ENCODE measurements around the gene MAML3. TPM values are rescaled to one million over a fixed set of nuclear protein-coding genes. Genes with fewer than 3 reads are reported as not detected.
A peak's percentile ranks its signal among the peaks of the same experiment; 100 is the strongest.

The MAML3 gene
- total RNA-seq, 2 donors from 2014 or later = 29.2 to 32.2 TPM

DNA sequence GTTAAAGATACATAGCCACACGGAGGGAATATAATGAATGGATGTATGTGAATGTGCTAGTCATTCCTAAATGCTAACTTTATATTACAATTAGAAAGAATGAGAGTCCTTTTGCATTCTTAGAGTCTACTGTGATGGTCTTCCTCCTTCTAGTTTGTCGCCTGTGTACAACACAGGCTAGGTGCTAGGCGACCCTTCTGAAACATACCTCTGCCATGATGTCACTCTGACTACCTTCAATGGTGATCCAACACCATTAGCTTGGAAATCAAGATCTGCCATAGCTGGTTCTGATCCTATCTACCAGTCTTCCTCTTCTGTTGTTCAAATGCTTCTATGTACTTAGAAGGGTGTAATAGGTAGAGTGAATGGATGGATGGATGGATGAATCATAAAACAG lies 337.1 kb downstream of the MAML3 start:
- Mint-ChIP-seq H3K27me3 (ENCODE audit: insufficient read depth) (no peaks in the 10 kb centered on the region), H3K27ac (peak overlapping the region; percentile 96), H3K4me1 (peaks cover 76% of the 10 kb centered on the region), H3K9me3 (peaks cover 9% of the 10 kb centered on the region), H3K36me3 (ENCODE audit: low read depth) (peaks cover 14% of the 10 kb centered on the region), H3K4me3 (peak overlapping the region; percentile 42)
- Histone ChIP-seq H3K9me3 (ENCODE audit: control insufficient read depth, low read length) (peaks cover 18% of the 10 kb centered on the region), H3K27me3 (ENCODE audit: control insufficient read depth, insufficient read depth, low read length, poor library complexity, severe bottlenecking) (no peaks in the 10 kb centered on the region), H3K4me1 (ENCODE audit: control insufficient read depth, insufficient read depth, low read length) (peaks cover 36% of the 10 kb centered on the region), H3K9ac (ENCODE audit: extremely low read depth, low read length, poor library complexity, severe bottlenecking) (peak overlapping the region; percentile 80), H3K4me3 (ENCODE audit: low read length) (peak overlapping the region; percentile 65), H3K27ac (ENCODE audit: low read depth, low read length) (peak overlapping the region; percentile 99), H3K36me3 (ENCODE audit: control insufficient read depth, insufficient read depth, low read length) (peaks cover 22% of the 10 kb centered on the region)
- TF ChIP-seq, protein P1, sequence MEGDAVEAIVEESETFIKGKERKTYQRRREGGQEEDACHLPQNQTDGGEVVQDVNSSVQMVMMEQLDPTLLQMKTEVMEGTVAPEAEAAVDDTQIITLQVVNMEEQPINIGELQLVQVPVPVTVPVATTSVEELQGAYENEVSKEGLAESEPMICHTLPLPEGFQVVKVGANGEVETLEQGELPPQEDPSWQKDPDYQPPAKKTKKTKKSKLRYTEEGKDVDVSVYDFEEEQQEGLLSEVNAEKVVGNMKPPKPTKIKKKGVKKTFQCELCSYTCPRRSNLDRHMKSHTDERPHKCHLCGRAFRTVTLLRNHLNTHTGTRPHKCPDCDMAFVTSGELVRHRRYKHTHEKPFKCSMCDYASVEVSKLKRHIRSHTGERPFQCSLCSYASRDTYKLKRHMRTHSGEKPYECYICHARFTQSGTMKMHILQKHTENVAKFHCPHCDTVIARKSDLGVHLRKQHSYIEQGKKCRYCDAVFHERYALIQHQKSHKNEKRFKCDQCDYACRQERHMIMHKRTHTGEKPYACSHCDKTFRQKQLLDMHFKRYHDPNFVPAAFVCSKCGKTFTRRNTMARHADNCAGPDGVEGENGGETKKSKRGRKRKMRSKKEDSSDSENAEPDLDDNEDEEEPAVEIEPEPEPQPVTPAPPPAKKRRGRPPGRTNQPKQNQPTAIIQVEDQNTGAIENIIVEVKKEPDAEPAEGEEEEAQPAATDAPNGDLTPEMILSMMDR (conservative IDR thresholded peaks at IDR 0.05) = no peak
- DNase-seq = no peak
- WGBS, 2 experiments (ENCODE audit: insufficient coverage in 1 of 2, insufficient read length in 1 of 2) = 75 to 86% methylated on average over 2 to 3 of the region's 3 CpGs

DNA sequence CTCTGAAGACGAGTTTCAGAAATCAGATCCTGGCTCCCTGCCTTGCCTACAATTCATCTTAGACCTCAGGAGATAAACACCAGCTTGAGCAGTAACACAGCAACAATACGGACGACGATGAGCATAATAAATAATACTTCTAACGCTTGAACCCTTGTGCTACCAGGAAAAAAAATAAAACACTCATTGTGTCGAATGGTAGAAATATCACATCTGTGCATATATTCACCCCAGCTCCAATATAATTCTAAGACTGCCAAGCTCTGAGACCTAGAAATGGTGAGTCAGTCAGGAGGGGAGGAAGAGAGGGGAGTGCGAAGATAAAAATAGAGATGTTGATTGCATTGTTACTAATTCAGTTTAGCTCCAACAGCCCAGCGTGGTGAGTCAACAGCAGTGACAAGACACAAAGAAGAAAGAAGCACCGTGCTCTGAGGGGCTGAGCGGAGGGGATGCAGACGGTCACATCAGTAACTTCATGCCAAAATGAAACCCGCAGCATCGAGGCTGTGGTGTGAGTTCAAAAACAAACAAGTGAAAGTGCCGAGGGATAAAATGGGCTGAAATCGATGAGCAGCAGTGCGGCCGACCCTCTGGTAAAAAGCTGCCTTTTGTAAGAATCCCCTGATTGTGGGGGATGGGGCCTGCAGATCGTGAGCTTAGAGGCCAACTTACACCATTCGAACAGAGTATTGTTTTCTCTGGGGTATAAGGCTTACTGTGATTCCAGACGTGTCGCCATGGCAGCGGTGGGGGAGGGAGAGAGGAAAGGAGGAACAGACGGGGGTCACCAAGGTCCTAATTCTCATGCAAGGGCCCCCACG lies 338.0 kb downstream of the MAML3 start:
- peak overlapping the region; percentile 99 for H3K27ac ChIP-seq (ENCODE audit: low read depth, low read length)
- H3K36me3 ChIP-seq (ENCODE audit: control insufficient read depth, insufficient read depth, low read length) = peaks cover 23% of the 10 kb centered on the region
- no peaks in the 10 kb centered on the region for H3K27me3 ChIP-seq (ENCODE audit: control insufficient read depth, insufficient read depth, low read length, poor library complexity, severe bottlenecking)
- Mint-ChIP-seq H3K4me1 (peaks cover 76% of the 10 kb centered on the region), H3K27me3 (ENCODE audit: insufficient read depth) (no peaks in the 10 kb centered on the region), H3K27ac (peak overlapping the region; percentile 96), H3K36me3 (ENCODE audit: low read depth) (peaks cover 14% of the 10 kb centered on the region), H3K9me3 (peaks cover 8% of the 10 kb centered on the region), H3K4me3 (peak overlapping the region; percentile 42)
- H3K4me3 ChIP-seq (ENCODE audit: low read length) = peak overlapping the region; percentile 65
- H3K4me1 ChIP-seq (ENCODE audit: control insufficient read depth, insufficient read depth, low read length) = peaks cover 36% of the 10 kb centered on the region
- 4 to 7% methylated on average over 18 to 24 of the region's 24 CpGs for WGBS, 2 experiments (ENCODE audit: insufficient coverage in 1 of 2, insufficient read length in 1 of 2)
- TF ChIP-seq, protein P1 (conservative IDR thresholded peaks at IDR 0.05) = no peak
- H3K9ac ChIP-seq (ENCODE audit: extremely low read depth, low read length, poor library complexity, severe bottlenecking) = peak overlapping the region; percentile 80
- peaks cover 18% of the 10 kb centered on the region for H3K9me3 ChIP-seq (ENCODE audit: control insufficient read depth, low read length)
- peak; percentile 86 for DNase-seq

DNA sequence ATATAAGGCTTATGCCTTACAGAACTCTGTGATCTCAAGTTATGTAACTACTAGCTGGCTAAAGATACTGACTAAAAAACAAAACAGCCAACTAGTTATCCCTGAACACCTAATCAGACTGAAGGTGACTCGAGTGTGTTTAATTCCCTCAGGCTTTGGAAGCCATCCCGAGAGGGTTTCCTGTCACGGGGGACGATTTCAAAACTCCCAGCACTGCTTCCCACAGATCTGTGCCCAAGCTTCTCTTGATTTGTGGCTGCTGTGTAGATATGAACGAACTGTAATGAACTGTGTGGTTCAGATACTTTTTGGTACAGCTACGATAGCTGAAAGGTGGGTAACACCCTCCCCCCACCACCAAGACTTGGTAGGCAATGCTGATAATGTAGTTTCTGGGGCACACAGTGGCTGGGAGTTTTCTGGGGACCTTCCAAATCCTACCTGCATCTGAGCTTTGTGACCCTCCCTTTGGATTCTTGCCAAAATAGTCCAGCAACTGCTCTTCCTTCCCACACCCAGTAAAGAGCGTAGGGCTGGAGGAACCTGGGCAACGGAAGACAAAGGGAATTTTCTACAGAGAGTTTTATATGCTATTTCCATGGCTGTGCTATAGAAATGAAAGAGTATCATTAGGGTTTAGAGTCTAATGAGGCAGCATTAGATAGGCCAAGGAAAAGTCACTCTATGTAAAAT lies 339.5 kb downstream of the MAML3 start:
- no peaks in the 10 kb centered on the region for H3K27me3 Mint-ChIP-seq (ENCODE audit: insufficient read depth)
- H3K4me1 Mint-ChIP-seq = peaks cover 75% of the 10 kb centered on the region
- DNase-seq = no peak
- H3K4me3 ChIP-seq (ENCODE audit: low read length) = peak overlapping the region; percentile 10
- WGBS, 2 experiments (ENCODE audit: insufficient coverage in 1 of 2, insufficient read length in 1 of 2) = 79 to 87% methylated on average over 2 to 8 of the region's 8 CpGs
- H3K9ac ChIP-seq (ENCODE audit: extremely low read depth, low read length, poor library complexity, severe bottlenecking) = no peak overlapping the region
- H3K27ac Mint-ChIP-seq = peak overlapping the region; percentile 11
- H3K36me3 Mint-ChIP-seq (ENCODE audit: low read depth) = peaks cover 16% of the 10 kb centered on the region
- no peak overlapping the region for H3K4me3 Mint-ChIP-seq
- TF ChIP-seq, protein P1 (conservative IDR thresholded peaks at IDR 0.05) = no peak
- no peaks in the 10 kb centered on the region for H3K27me3 ChIP-seq (ENCODE audit: control insufficient read depth, insufficient read depth, low read length, poor library complexity, severe bottlenecking)
- peak overlapping the region; percentile 99 for H3K27ac ChIP-seq (ENCODE audit: low read depth, low read length)
- H3K36me3 ChIP-seq (ENCODE audit: control insufficient read depth, insufficient read depth, low read length) = peaks cover 18% of the 10 kb centered on the region
- peaks cover 14% of the 10 kb centered on the region for H3K9me3 Mint-ChIP-seq
- peaks cover 23% of the 10 kb centered on the region for H3K9me3 ChIP-seq (ENCODE audit: control insufficient read depth, low read length)
- H3K4me1 ChIP-seq (ENCODE audit: control insufficient read depth, insufficient read depth, low read length) = peaks cover 39% of the 10 kb centered on the region
